Measurements from ENCODE around the gene LRRC2. TPM values are rescaled to one million over a fixed set of nuclear protein-coding genes. Genes with fewer than 3 reads are reported as not detected.

LRRC2 gene
- total and polyA plus RNA-seq, 2 of the 13 experiments (the other 11 are each of a cell fraction or from before 2014, with no cell fraction given), result 0.27 to 0.58 TPM

DNA sequence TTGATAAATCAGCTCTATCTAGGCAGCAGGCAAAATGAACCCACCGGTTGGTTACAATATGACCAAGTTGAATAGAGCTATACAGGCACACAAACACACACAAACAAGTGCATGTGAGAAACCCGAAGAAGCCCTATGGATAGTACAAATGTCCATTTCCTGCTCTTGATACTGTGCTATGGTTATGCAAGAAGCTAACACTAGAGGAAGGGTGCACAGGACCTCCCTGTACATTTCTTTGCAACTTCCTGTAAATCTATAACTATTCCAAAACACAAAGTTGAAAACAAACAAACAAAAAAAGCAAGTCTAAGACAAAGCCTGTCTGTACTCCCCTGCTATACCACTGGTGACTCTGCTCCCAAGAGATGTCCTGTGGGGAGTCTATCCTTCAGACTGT lies 38.0 kb upstream of the LRRC2 start:
- peaks cover 24% of the 10 kb centered on the region for H3K4me1 ChIP-seq (ENCODE audit: insufficient read depth, low read length)
- H3K4me2 ChIP-seq (ENCODE audit: low read depth, low read length), result peak overlapping the region; percentile 36; the same call in 1 of the 2 replicates
- no peak overlapping the region for H2AFZ ChIP-seq (ENCODE audit: low read length)
- H3K9me3 ChIP-seq (ENCODE audit: low read length), result no peaks in the 10 kb centered on the region
- intact Hi-C loops (cut with micrococcal nuclease; ENCODE audit: unreplicated experiment), result no loop called here
- DNase-seq (ENCODE audit: low spot score) (no peak), ATAC-seq (peak; percentile 80), FAIRE-seq (peak; percentile 18)
- 0% methylated on average over 2 of the region's 2 CpGs for WGBS (ENCODE audit: low lambda C conversion rate)
- ChIA-PET CTCF (ENCODE audit: low intra/inter-chr PET ratio, low total read pairs) (no interaction called here), POLR2A (no interaction called here)
- H3K36me3 ChIP-seq (replicated peaks in 1 of 2; ENCODE audit: control insufficient read depth in 1 of 2, insufficient read depth in 2 of 2, low read length in 2 of 2), result no peaks in the 10 kb centered on the region
- BruUV-seq (replicated peaks), result no TSS peak
- no peak overlapping the region; a peak in 1 of 6 replicates for H3K4me3 ChIP-seq (replicated peaks in 1 of 3; ENCODE audit: insufficient read depth in 1 of 3, low read depth in 2 of 3, low read length in 3 of 3)
- in situ Hi-C loops (cut with HindIII; ENCODE audit: extremely low pct_ligation_motif_present, low pct_unique_long_range_greater_than_20kb), result no loop called here
- H3K9ac ChIP-seq (ENCODE audit: insufficient read depth, low read depth, low read length), result no peak overlapping the region
- H3K27ac ChIP-seq (ENCODE audit: extremely low read length, insufficient read depth, low read length), result no peak overlapping the region
- H3K79me2 ChIP-seq (ENCODE audit: insufficient read depth, low read length), result no peaks in the 10 kb centered on the region
- H3K27me3 ChIP-seq (ENCODE audit: control insufficient read depth in 1 of 2, insufficient read depth in 2 of 2, low read length in 2 of 2), result peaks cover 0 to 5% of the 10 kb centered on the region in 2 experiments; a peak in 1 of 5 replicates
- no peaks in the 10 kb centered on the region for H4K20me1 ChIP-seq (ENCODE audit: insufficient read depth, low read length)
- TF ChIP-seq, protein P1, sequence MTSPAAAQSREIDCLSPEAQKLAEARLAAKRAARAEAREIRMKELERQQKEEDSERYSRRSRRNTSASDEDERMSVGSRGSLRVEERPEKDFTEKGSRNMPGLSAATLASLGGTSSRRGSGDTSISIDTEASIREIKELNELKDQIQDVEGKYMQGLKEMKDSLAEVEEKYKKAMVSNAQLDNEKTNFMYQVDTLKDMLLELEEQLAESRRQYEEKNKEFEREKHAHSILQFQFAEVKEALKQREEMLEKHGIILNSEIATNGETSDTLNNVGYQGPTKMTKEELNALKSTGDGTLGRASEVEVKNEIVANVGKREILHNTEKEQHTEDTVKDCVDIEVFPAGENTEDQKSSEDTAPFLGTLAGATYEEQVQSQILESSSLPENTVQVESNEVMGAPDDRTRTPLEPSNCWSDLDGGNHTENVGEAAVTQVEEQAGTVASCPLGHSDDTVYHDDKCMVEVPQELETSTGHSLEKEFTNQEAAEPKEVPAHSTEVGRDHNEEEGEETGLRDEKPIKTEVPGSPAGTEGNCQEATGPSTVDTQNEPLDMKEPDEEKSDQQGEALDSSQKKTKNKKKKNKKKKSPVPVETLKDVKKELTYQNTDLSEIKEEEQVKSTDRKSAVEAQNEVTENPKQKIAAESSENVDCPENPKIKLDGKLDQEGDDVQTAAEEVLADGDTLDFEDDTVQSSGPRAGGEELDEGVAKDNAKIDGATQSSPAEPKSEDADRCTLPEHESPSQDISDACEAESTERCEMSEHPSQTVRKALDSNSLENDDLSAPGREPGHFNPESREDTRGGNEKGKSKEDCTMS (CRISPR knock-in tag; conservative IDR thresholded peaks at IDR 0.05), result no peak
- TF ChIP-seq CAMTA2 (CRISPR knock-in tag; IDR thresholded peaks at IDR 0.05; ENCODE audit: borderline replicate concordance) (no peak), PAWR (CRISPR knock-in tag; IDR thresholded peaks at IDR 0.05; ENCODE audit: borderline replicate concordance) (no peak), ARID2 (CRISPR knock-in tag; IDR thresholded peaks at IDR 0.05; ENCODE audit: borderline replicate concordance) (no peak), RARA (CRISPR knock-in tag; IDR thresholded peaks at IDR 0.05) (no peak), GLI4 (CRISPR knock-in tag; IDR thresholded peaks at IDR 0.05; ENCODE audit: borderline replicate concordance) (no peak), EED (CRISPR knock-in tag; IDR thresholded peaks at IDR 0.05) (no peak), ZNF546 (CRISPR knock-in tag; conservative IDR thresholded peaks at IDR 0.05) (no peak), ZNF780A (CRISPR knock-in tag; IDR thresholded peaks at IDR 0.05) (no peak), ZNF350 (CRISPR knock-in tag; IDR thresholded peaks at IDR 0.05; ENCODE audit: borderline replicate concordance, low read depth) (no peak), NKX3-1 (CRISPR knock-in tag; IDR thresholded peaks at IDR 0.05) (no peak), GATAD2A (CRISPR knock-in tag; IDR thresholded peaks at IDR 0.05) (peak; percentile 61; the same call in 1 of the 2 replicates), RFX3 (CRISPR knock-in tag; IDR thresholded peaks at IDR 0.05) (no peak), ZNF569 (CRISPR knock-in tag; IDR thresholded peaks at IDR 0.05; ENCODE audit: borderline replicate concordance) (no peak)
- TF ChIP-seq, protein P2, sequence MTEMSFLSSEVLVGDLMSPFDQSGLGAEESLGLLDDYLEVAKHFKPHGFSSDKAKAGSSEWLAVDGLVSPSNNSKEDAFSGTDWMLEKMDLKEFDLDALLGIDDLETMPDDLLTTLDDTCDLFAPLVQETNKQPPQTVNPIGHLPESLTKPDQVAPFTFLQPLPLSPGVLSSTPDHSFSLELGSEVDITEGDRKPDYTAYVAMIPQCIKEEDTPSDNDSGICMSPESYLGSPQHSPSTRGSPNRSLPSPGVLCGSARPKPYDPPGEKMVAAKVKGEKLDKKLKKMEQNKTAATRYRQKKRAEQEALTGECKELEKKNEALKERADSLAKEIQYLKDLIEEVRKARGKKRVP (CRISPR knock-in tag; IDR thresholded peaks at IDR 0.05), result 0 out of 4 replicates have a peak, but pooled peaks of 1 of the 2 experiments have one; percentile 35
- TF ChIP-seq, protein P3, sequence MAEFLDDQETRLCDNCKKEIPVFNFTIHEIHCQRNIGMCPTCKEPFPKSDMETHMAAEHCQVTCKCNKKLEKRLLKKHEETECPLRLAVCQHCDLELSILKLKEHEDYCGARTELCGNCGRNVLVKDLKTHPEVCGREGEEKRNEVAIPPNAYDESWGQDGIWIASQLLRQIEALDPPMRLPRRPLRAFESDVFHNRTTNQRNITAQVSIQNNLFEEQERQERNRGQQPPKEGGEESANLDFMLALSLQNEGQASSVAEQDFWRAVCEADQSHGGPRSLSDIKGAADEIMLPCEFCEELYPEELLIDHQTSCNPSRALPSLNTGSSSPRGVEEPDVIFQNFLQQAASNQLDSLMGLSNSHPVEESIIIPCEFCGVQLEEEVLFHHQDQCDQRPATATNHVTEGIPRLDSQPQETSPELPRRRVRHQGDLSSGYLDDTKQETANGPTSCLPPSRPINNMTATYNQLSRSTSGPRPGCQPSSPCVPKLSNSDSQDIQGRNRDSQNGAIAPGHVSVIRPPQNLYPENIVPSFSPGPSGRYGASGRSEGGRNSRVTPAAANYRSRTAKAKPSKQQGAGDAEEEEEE (CRISPR knock-in tag; IDR thresholded peaks at IDR 0.05; ENCODE audit: borderline replicate concordance), result no peak
- TF ChIP-seq, protein P4, sequence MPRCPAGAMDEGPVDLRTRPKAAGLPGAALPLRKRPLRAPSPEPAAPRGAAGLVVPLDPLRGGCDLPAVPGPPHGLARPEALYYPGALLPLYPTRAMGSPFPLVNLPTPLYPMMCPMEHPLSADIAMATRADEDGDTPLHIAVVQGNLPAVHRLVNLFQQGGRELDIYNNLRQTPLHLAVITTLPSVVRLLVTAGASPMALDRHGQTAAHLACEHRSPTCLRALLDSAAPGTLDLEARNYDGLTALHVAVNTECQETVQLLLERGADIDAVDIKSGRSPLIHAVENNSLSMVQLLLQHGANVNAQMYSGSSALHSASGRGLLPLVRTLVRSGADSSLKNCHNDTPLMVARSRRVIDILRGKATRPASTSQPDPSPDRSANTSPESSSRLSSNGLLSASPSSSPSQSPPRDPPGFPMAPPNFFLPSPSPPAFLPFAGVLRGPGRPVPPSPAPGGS (CRISPR knock-in tag; IDR thresholded peaks at IDR 0.05), result no peak

Measured in HepG2 (cell line).